C4-2B (cell line): ENCODE measurements around the gene ATP6V1B1.

Experiments
- H3K27ac ChIP-seq: fragments of 450-650 bp; 2 replicates; pipeline ENCODE4 v1.5.1; 2017
- ZFX ChIP-seq: fragments of 450-650 bp; IDR thresholded peaks from 2 replicates; pipeline ENCODE4 v1.6.1; 2017
- TF ChIP-seq, protein P1 (sequence below): fragments of 450-650 bp; conservative IDR thresholded peaks from 2 replicates; pipeline ENCODE4 v1.5.1; 2017; ENCODE audit warnings: mild to moderate bottlenecking

ATP6V1B1 gene

DNA sequence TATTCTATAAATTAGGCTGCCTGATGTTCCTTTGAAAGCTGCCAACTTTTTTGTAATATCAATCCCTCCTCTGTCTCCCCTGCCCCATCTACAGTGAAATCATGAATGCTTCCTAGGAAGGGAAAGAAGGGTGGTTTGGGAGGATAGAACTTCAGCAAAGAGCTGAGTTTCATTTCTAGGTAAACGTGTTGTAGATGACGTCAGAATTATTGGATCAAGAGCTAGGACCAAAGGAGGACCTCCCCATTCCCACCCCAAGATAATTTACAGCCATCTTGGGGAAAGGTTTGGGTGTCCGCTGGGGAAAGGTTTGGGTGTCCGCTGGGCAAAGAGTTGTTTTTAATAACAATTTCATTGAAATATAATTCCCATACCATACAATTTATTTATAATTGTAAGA lies 31.5 kb downstream of the ATP6V1B1 start:
- no peak for TF ChIP-seq ZFX
- TF ChIP-seq, protein P1, sequence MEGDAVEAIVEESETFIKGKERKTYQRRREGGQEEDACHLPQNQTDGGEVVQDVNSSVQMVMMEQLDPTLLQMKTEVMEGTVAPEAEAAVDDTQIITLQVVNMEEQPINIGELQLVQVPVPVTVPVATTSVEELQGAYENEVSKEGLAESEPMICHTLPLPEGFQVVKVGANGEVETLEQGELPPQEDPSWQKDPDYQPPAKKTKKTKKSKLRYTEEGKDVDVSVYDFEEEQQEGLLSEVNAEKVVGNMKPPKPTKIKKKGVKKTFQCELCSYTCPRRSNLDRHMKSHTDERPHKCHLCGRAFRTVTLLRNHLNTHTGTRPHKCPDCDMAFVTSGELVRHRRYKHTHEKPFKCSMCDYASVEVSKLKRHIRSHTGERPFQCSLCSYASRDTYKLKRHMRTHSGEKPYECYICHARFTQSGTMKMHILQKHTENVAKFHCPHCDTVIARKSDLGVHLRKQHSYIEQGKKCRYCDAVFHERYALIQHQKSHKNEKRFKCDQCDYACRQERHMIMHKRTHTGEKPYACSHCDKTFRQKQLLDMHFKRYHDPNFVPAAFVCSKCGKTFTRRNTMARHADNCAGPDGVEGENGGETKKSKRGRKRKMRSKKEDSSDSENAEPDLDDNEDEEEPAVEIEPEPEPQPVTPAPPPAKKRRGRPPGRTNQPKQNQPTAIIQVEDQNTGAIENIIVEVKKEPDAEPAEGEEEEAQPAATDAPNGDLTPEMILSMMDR = no peak

DNA sequence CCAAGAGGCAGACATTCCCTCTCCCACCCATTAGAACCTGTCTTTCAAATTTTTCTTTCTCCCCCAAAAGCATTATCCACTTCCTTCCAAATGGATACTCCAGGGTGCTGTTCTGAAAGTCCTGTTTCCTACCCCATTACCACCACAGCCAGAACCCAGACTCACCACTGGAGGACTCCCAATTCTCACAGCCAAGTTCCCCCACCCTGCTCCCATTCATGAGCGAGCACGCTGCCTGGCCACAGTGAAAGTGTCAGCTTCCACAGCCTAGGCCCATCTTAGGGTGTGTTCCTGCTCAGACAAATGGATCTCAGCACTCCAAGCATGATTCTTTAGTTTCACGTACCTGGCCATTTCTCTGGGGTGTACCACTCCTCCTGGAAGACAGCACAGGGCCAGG lies 38.9 kb downstream of the ATP6V1B1 start:
- TF ChIP-seq, protein P1 = no peak
- no peak for TF ChIP-seq ZFX
- H3K27ac ChIP-seq = no peak overlapping the region

More for the DNA sequence above, 31.5 kb downstream of the ATP6V1B1 start:
- H3K27ac ChIP-seq = no peak overlapping the region

DNA sequence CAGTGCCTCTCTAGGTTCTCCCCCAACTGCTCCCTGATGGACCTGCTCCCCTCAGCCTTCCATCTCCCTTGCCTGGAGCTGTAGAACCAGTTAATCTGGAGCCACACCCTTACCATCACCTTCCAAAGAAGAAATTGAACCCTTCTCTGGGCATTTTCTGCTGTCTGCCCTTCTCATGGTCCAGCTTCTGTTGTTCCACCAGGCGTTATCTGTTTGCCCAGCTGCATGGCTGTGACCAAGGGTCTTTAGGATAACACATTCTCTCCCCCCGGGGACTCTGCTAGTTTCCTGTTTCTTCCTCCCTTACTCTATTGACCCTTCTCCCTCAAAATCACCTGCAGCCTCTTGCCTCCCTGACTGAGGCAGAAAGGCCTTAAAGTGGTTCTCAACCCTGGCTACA lies 39.5 kb downstream of the ATP6V1B1 start:
- TF ChIP-seq ZFX = no peak
- TF ChIP-seq, protein P1 = no peak

DNA sequence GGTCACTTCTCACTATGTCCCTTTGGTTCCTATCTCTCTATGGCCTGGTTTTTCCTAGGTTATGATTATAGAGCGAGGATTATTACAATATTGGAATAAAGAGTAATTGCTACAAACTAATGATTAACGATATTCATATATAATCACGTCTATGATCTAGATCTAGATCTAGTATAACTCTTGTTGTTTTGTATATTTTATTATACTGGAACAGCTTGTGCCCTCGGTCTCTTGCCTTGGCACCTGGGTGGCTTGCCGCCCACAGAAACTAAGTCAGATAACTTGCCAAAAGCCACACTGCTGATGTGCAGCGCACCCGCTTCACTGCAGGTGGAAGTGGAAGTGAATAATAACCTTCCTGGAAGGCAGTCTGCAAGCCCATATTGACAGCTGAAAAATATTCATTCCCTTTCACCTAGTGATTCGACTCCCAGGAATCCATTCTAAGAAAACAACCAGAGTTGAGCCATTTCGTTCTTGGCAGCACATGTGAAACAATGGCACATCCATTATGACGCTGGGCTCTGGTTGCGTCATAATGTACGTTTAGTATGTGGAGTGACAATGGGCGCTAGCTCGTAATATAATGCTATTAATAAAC lies 42.0 kb downstream of the ATP6V1B1 start:
- TF ChIP-seq, protein P1 = peak; percentile 36
- TF ChIP-seq ZFX = no peak
- no peak overlapping the region for H3K27ac ChIP-seq

More for the DNA sequence above, 39.5 kb downstream of the ATP6V1B1 start:
- H3K27ac ChIP-seq = no peak overlapping the region

DNA sequence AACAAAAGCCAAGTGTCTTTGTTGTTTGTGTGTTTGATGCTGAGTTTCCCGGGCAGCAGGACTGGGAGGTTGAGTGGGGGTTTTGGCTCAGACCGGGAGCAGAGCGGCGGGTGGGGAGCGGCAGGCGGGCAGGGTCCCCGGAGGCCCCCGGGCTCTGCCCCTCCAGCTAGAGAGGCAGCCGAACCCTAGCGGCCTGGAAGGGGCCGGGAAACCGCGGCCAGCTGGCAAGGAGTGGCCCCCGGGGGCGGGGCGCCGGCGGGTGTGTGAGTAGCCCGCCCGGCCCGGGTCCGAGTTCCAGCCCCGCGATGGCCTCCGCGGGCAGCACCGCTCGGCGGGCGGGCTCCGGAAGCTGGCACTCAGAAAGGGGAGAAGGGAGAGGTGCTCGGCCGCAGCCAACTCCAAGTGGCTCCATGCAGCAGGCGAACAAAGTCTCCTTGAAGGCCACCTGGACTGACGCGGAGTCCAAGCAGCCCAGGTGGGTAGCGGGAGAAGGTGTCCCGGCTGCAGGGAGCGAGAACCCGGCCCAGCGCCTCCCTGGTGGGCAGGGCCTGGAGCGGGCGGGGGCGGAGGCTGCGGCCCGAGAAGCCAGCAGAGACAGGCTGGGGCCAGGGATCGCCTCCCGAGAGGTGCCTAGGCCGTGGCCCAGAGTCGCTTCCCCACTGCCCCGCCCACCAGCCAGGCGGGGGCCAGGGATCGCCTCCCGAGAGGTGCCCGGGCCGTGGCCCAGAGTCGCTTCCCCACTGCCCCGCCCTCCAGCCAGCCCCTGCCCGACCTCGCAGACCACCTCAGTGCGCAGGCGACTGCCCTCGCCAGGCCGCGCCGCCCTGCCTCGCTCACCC lies 42.9 kb downstream of the ATP6V1B1 start, which contains the start of gene ANKRD53:
Gene ANKRD53, plus strand, starts transcription at position 290 of the 839 bp plus-strand sequence. Its CDS starts 16 bp downstream, at position 306.
- H3K27ac ChIP-seq = no peak within 1 kb of the TSS
- no peak for TF ChIP-seq ZFX
- TF ChIP-seq, protein P1 = no peak

DNA sequence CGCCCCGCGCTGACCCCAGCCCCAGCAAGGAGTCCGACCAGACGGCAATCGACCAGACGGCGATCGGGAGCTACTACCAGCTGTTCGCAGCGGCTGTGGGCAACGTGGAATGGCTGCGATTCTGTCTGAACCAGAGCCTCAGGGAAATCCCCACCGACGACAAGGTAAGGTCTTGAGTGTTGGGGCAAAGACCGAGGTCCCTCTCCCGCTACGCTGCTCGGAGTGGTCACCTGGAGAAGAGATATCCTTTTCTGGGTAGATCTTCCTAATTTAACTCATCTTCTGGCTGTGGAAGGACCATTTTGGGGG lies 43.4 kb downstream of the ATP6V1B1 start:
- no peak overlapping the region for H3K27ac ChIP-seq

More for the DNA sequence above, 43.4 kb downstream of the ATP6V1B1 start:
- TF ChIP-seq ZFX = no peak
- TF ChIP-seq, protein P1 = no peak
